ENCODE results near the gene PRKAG1. TPM values are rescaled to one million over a fixed set of nuclear protein-coding genes. Genes with fewer than 3 reads are reported as not detected.

Gene PRKAG1
- polyA plus RNA-seq, 3 donors = 80.8 to 89.0 (median 84.1) TPM

GRCh38 chr12:49015196-49015595, 3.4 kb downstream of the PRKAG1 start:
- DNase-seq (ENCODE audit: low read depth in 3 of 3, low spot score in 2 of 3) = no peak

- DNase-seq (ENCODE audit: low read depth in 3 of 3, low spot score in 2 of 3) = no peak
Observed at GRCh38 chr12:49014547-49014946, 4.0 kb downstream of the PRKAG1 start.

DNA sequence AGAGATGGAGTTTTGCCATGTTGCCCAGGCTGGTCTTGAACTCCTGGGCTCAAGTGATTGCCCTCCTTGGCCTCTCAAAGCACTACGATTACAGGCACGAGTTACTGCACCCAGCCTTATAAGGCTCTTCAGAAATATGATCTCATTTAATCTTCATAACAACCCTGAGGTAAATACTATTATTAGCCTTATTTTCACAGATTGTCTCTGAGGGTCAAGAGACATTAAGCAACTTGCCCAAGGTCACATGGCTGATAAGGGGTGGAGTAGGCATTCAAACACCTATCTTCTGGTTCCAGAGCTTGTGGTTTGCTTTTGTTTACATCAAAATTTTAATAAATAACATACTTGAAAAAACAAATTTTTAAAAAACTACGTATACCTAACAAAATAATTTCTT, 5.1 kb downstream of the PRKAG1 start:
- no peak for DNase-seq (ENCODE audit: low read depth in 3 of 3, low spot score in 2 of 3)

DNA sequence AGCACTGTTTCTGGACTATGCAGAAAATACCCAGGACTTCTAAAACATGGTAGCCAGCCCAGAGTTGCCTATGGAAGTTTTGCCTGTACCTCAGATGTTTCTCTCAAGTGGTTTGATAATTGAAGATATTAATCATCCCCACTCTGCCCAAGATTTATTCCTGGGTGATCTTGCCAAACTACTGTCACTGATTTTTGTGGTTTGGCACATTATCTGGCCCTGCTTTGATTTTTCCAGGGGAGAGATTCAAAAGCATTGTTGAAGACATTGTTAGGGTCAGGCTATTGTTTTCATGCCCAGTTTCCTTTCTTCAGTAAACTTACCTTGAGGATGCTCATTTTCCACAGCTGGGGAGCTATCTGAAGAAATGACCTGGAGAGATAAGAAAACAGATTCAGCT, 5.8 kb downstream of the PRKAG1 start:
- DNase-seq (ENCODE audit: low read depth in 3 of 3, low spot score in 2 of 3) = no peak

GRCh38 chr12:49010092-49010668, 8.4 kb downstream of the PRKAG1 start:
- no peak for DNase-seq (ENCODE audit: low read depth in 3 of 3, low spot score in 2 of 3)

GRCh38 chr12:49008943-49009342, 9.6 kb downstream of the PRKAG1 start:
- no peak for DNase-seq (ENCODE audit: low read depth in 3 of 3, low spot score in 2 of 3)

- DNase-seq (ENCODE audit: low read depth in 3 of 3, low spot score in 2 of 3) = no peak
Observed at GRCh38 chr12:49000346-49000745, 18.2 kb downstream of the PRKAG1 start.

DNA sequence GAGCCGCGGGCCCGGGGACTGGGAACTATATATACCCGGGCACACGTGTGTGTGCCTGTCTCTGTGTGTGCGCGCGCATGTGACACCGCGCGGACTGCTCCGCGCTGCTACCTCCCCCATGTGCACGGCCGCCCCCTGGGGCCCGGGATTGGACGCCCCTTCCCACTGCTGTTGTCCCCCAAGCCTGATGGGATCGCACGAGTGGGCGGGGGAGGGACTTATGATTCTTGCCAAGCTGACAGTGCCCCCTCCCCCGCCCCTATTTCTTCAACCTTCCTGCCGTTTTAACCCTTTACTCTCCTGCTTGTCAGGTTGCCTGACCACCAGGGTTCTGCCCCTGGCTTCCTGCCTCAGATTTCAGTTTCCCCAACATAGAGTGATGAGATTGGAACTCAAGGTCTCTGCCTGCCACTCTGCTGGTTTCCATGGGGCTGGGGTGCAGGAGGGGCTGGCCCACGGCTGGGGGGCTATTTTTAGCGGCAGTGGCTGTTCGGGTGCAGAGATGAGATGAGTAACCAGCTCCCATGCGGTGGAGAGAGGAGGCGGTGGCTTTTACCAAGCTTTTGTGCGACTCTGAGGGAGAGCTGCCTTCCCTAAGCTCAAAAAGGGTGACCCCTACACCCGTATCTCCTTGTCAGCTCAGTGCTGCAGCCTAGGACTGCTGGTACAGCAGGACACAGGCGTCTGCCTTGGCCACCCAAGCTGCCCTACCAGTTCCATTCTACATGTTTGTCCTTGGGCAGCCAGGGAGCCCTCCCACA, 19.0 kb downstream of the PRKAG1 start, which contains the start of gene DDN:
TSS of gene DDN (minus strand) at position 5 of the 761 bp plus-strand sequence. CDS start 88 bp downstream, outside the sequence.
- DNase-seq (ENCODE audit: low read depth in 3 of 3, low spot score in 2 of 3) = no peak

- DNase-seq (ENCODE audit: low read depth in 3 of 3, low spot score in 2 of 3) = no peak
Observed at GRCh38 chr12:48998497-48999353, 19.9 kb downstream of the PRKAG1 start.

GRCh38 chr12:48997719-48998496, 20.7 kb downstream of the PRKAG1 start:
- no peak for DNase-seq (ENCODE audit: low read depth in 3 of 3, low spot score in 2 of 3)

DNA sequence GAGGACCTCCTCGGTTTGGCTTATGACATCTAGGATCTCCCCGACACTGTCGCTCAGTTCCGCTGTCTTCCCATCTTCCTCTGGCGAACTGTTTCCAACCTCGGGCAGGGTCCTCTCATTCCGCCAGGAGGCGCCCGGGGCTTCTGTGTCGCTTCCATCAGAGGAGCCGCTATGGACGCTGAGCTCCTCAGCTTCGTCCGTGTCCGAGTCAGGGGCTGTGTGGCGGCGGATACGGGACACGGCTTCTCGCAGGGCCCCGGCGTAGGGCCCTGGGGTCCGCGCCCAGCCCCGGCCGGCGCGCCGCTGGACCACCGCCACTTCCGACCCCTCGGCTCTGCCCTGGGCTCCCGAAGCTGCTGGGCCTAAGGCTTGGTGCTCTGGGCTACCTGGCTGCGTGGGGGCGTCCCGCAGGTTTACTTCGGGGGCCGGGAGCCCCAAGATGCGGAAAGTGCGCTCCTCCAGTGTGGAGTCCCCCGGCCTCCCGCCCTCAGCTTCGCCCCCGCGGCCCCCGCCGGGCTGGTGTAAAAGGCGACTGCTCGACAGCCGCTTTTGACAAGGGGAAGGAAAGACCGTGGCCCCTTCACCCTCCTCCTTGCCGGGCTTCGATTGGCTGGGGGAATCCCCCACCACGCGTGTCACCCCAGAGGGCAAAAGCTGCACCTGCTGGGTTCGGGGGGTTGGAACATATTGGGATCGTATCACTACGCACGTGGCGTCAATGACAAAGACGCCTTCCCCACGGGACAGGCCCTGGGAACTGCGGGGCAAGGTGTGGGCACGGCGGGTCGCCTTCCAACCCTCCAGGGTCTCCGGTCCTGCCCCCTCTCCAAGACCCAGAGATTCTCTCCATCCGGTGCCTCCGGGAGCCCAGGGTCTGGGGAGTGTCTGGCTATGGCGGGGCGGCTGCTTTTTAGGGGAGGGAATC, 21.5 kb downstream of the PRKAG1 start:
- DNase-seq (ENCODE audit: low read depth in 3 of 3, low spot score in 2 of 3) = no peak

DNA sequence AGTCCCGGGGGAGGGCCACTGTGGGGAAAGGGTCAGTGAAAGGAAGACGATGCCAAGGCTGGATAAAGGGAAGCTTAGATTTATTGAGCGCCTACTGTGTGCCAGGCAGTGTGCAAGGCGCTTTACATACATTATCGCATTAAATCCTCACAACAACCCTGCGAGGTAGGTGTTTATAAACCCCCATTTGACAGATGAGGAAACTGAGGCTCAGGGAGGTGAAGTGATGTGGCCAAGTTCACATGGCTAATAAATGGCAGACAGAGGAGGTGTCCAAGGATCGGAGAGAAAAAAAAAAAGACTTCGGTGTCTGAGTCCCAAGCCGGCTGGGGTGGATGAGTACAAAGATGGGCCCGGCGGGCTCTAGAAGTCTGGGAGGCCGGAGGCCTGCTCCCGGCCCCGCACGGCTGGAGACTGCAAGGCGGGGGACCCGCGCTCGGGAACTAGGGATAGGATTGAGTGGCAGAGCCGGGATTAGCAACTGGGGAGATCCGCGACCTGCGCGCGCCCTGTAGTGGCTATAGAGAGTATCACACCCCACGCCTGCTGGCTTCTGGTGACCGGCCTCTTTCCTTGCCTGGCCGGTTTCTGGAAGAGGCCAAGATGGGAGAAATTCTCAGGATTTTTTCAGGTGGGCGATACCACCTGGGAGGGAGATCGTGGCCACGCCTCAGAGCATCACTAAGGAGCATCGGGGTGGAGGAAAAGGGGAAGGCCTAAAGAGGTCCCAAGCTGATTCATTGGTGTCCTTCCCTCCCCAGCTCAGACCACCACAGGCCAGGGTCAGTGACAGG, 23.3 kb downstream of the PRKAG1 start:
- DNase-seq (ENCODE audit: low read depth in 3 of 3, low spot score in 2 of 3) = peak in 1 of 3 donors; percentile 80

GRCh38 chr12:48994224-48995085, 24.1 kb downstream of the PRKAG1 start:
- DNase-seq (ENCODE audit: low read depth in 3 of 3, low spot score in 2 of 3) = no peak

GRCh38 chr12:48993787-48994186, 24.8 kb downstream of the PRKAG1 start:
- DNase-seq (ENCODE audit: low read depth in 3 of 3, low spot score in 2 of 3) = no peak

GRCh38 chr12:48991247-48992050, 27.1 kb downstream of the PRKAG1 start:
- DNase-seq (ENCODE audit: low read depth in 3 of 3, low spot score in 2 of 3) = no peak

- no peak for DNase-seq (ENCODE audit: low read depth in 3 of 3, low spot score in 2 of 3)
Observed at GRCh38 chr12:48990552-48990951, 28.0 kb downstream of the PRKAG1 start.

Data from right renal cortex interstitium (tissue), 3 donors.